ENCODE data around the gene RHOB.
A peak's percentile ranks its signal among the peaks of the same experiment; 100 is the strongest.

The RHOB gene

GRCh38 chr2:20446917-20447436 is at the start of gene RHOB:
RHOB (plus strand) TSS chr2:20447074; CDS start chr2:20447466, 392 bp downstream.
- H3K36me3 ChIP-seq (ENCODE audit: control insufficient read depth in 5 of 5, insufficient read depth in 5 of 5, low read length in 5 of 5): peaks cover 6 to 18% (median 16%) of the 10 kb centered on the region in 5 donors
- H3K4me1 ChIP-seq (ENCODE audit: control insufficient read depth in 5 of 5, insufficient read depth in 5 of 5, low read length in 5 of 5): peaks cover 8 to 61% (median 49%) of the 10 kb centered on the region in 5 donors
- H3K27me3 ChIP-seq (ENCODE audit: control insufficient read depth in 5 of 5, insufficient read depth in 4 of 5, low read length in 5 of 5): no peaks in the 10 kb centered on the region
- H3K4me3 ChIP-seq (ENCODE audit: low read depth in 1 of 5, low read length in 5 of 5): peak within 1 kb of the TSS; percentile 86 to 100 (median 99)
- H3K27ac ChIP-seq (ENCODE audit: low read depth, low read length): peak within 1 kb of the TSS; percentile 93
- H3K9me3 ChIP-seq (ENCODE audit: control insufficient read depth in 5 of 5, low read length in 5 of 5): no peaks in the 10 kb centered on the region
- H3K9ac ChIP-seq (ENCODE audit: low read length in 5 of 5): peak within 1 kb of the TSS; percentile 90 to 100 (median 97)

GRCh38 chr2:20397811-20398447 is 48.9 kb upstream of the RHOB start:
- no peak overlapping the region for H3K9ac ChIP-seq (ENCODE audit: low read length in 5 of 5)
- H3K27me3 ChIP-seq (ENCODE audit: control insufficient read depth in 5 of 5, insufficient read depth in 4 of 5, low read length in 5 of 5): no peaks in the 10 kb centered on the region
- H3K4me3 ChIP-seq (ENCODE audit: low read depth in 1 of 5, low read length in 5 of 5): no peak overlapping the region

GRCh38 chr2:20398956-20399567 is 47.8 kb upstream of the RHOB start:
- H3K4me1 ChIP-seq (ENCODE audit: control insufficient read depth in 5 of 5, insufficient read depth in 5 of 5, low read length in 5 of 5): peaks cover 0 to 13% (median 5%) of the 10 kb centered on the region in 5 donors
- no peak overlapping the region for H3K4me3 ChIP-seq (ENCODE audit: low read depth in 1 of 5, low read length in 5 of 5)
- no peak overlapping the region for H3K27ac ChIP-seq (ENCODE audit: low read depth, low read length)
- H3K36me3 ChIP-seq (ENCODE audit: control insufficient read depth in 5 of 5, insufficient read depth in 5 of 5, low read length in 5 of 5): no peaks in the 10 kb centered on the region
- H3K27me3 ChIP-seq (ENCODE audit: control insufficient read depth in 5 of 5, insufficient read depth in 4 of 5, low read length in 5 of 5): no peaks in the 10 kb centered on the region
- no peak overlapping the region for H3K9ac ChIP-seq (ENCODE audit: low read length in 5 of 5)
- no peaks in the 10 kb centered on the region for H3K9me3 ChIP-seq (ENCODE audit: control insufficient read depth in 5 of 5, low read length in 5 of 5)

More at GRCh38 chr2:20397811-20398447, 48.9 kb upstream of the RHOB start:
- no peak overlapping the region for H3K27ac ChIP-seq (ENCODE audit: low read depth, low read length)
- H3K4me1 ChIP-seq (ENCODE audit: control insufficient read depth in 5 of 5, insufficient read depth in 5 of 5, low read length in 5 of 5): peaks cover 0 to 13% (median 5%) of the 10 kb centered on the region in 5 donors
- H3K36me3 ChIP-seq (ENCODE audit: control insufficient read depth in 5 of 5, insufficient read depth in 5 of 5, low read length in 5 of 5): no peaks in the 10 kb centered on the region
- no peaks in the 10 kb centered on the region for H3K9me3 ChIP-seq (ENCODE audit: control insufficient read depth in 5 of 5, low read length in 5 of 5)

DNA sequence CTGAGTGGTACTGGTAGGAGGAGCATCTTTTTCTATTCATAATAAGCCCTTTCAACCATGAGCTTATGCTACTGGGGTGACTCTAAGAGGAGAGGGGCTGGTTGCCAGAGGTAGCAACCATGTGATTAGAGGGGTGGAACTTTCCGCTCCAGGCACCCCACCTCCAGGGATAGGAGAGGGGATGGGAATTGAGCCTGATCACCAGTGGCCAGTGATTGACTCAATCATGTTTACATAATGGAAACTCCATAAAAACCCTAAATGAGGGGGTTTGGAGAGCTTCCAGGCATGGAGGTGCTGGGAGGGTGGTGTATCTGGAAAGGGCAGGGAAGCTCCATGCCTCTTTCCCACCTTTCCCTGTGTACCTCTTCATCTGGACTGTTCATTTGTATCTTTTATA is 46.6 kb upstream of the RHOB start:
- Histone ChIP-seq H3K27me3 (ENCODE audit: control insufficient read depth in 5 of 5, insufficient read depth in 4 of 5, low read length in 5 of 5) (no peaks in the 10 kb centered on the region), H3K9me3 (ENCODE audit: control insufficient read depth in 5 of 5, low read length in 5 of 5) (no peaks in the 10 kb centered on the region), H3K36me3 (ENCODE audit: control insufficient read depth in 5 of 5, insufficient read depth in 5 of 5, low read length in 5 of 5) (no peaks in the 10 kb centered on the region), H3K27ac (ENCODE audit: low read depth, low read length) (no peak overlapping the region), H3K4me1 (ENCODE audit: control insufficient read depth in 5 of 5, insufficient read depth in 5 of 5, low read length in 5 of 5) (peaks cover 0 to 13% (median 5%) of the 10 kb centered on the region in 5 donors), H3K4me3 (ENCODE audit: low read depth in 1 of 5, low read length in 5 of 5) (no peak overlapping the region), H3K9ac (ENCODE audit: low read length in 5 of 5) (no peak overlapping the region)

- Histone ChIP-seq H3K27me3 (ENCODE audit: control insufficient read depth in 5 of 5, insufficient read depth in 4 of 5, low read length in 5 of 5) (no peaks in the 10 kb centered on the region), H3K4me3 (ENCODE audit: low read depth in 1 of 5, low read length in 5 of 5) (no peak overlapping the region), H3K4me1 (ENCODE audit: control insufficient read depth in 5 of 5, insufficient read depth in 5 of 5, low read length in 5 of 5) (peaks cover 0 to 13% (median 5%) of the 10 kb centered on the region in 5 donors), H3K9me3 (ENCODE audit: control insufficient read depth in 5 of 5, low read length in 5 of 5) (no peaks in the 10 kb centered on the region), H3K27ac (ENCODE audit: low read depth, low read length) (peak overlapping the region; percentile 27), H3K36me3 (ENCODE audit: control insufficient read depth in 5 of 5, insufficient read depth in 5 of 5, low read length in 5 of 5) (no peaks in the 10 kb centered on the region), H3K9ac (ENCODE audit: low read length in 5 of 5) (no peak overlapping the region)
Measured at GRCh38 chr2:20400787-20401488, 45.9 kb upstream of the RHOB start.

GRCh38 chr2:20401489-20401835 is 45.4 kb upstream of the RHOB start:
- Histone ChIP-seq H3K9me3 (ENCODE audit: control insufficient read depth in 5 of 5, low read length in 5 of 5) (no peaks in the 10 kb centered on the region), H3K9ac (ENCODE audit: low read length in 5 of 5) (peak overlapping the region in 1 of 5 donors; percentile 2), H3K27ac (ENCODE audit: low read depth, low read length) (peak overlapping the region; percentile 27), H3K4me3 (ENCODE audit: low read depth in 1 of 5, low read length in 5 of 5) (no peak overlapping the region), H3K27me3 (ENCODE audit: control insufficient read depth in 5 of 5, insufficient read depth in 4 of 5, low read length in 5 of 5) (no peaks in the 10 kb centered on the region), H3K4me1 (ENCODE audit: control insufficient read depth in 5 of 5, insufficient read depth in 5 of 5, low read length in 5 of 5) (peaks cover 0 to 13% (median 5%) of the 10 kb centered on the region in 5 donors), H3K36me3 (ENCODE audit: control insufficient read depth in 5 of 5, insufficient read depth in 5 of 5, low read length in 5 of 5) (no peaks in the 10 kb centered on the region)

- H3K27ac ChIP-seq (ENCODE audit: low read depth, low read length): no peak overlapping the region
Measured at GRCh38 chr2:20403774-20404312, 43.0 kb upstream of the RHOB start.

GRCh38 chr2:20404950-20405349 is 41.9 kb upstream of the RHOB start:
- H3K4me1 ChIP-seq (ENCODE audit: control insufficient read depth in 5 of 5, insufficient read depth in 5 of 5, low read length in 5 of 5): peaks cover 0 to 13% (median 5%) of the 10 kb centered on the region in 5 donors
- H3K27me3 ChIP-seq (ENCODE audit: control insufficient read depth in 5 of 5, insufficient read depth in 4 of 5, low read length in 5 of 5): no peaks in the 10 kb centered on the region
- H3K27ac ChIP-seq (ENCODE audit: low read depth, low read length): no peak overlapping the region
- H3K9ac ChIP-seq (ENCODE audit: low read length in 5 of 5): no peak overlapping the region
- no peaks in the 10 kb centered on the region for H3K36me3 ChIP-seq (ENCODE audit: control insufficient read depth in 5 of 5, insufficient read depth in 5 of 5, low read length in 5 of 5)
- no peak overlapping the region for H3K4me3 ChIP-seq (ENCODE audit: low read depth in 1 of 5, low read length in 5 of 5)
- H3K9me3 ChIP-seq (ENCODE audit: control insufficient read depth in 5 of 5, low read length in 5 of 5): peaks cover 0 to 7% (median 3%) of the 10 kb centered on the region in 5 donors

More at GRCh38 chr2:20403774-20404312, 43.0 kb upstream of the RHOB start:
- H3K4me1 ChIP-seq (ENCODE audit: control insufficient read depth in 5 of 5, insufficient read depth in 5 of 5, low read length in 5 of 5): peaks cover 0 to 13% (median 5%) of the 10 kb centered on the region in 5 donors
- no peaks in the 10 kb centered on the region for H3K36me3 ChIP-seq (ENCODE audit: control insufficient read depth in 5 of 5, insufficient read depth in 5 of 5, low read length in 5 of 5)
- H3K27me3 ChIP-seq (ENCODE audit: control insufficient read depth in 5 of 5, insufficient read depth in 4 of 5, low read length in 5 of 5): no peaks in the 10 kb centered on the region
- no peak overlapping the region for H3K4me3 ChIP-seq (ENCODE audit: low read depth in 1 of 5, low read length in 5 of 5)
- H3K9ac ChIP-seq (ENCODE audit: low read length in 5 of 5): no peak overlapping the region
- peaks cover 0 to 2% (median 2%) of the 10 kb centered on the region in 5 donors for H3K9me3 ChIP-seq (ENCODE audit: control insufficient read depth in 5 of 5, low read length in 5 of 5)

DNA sequence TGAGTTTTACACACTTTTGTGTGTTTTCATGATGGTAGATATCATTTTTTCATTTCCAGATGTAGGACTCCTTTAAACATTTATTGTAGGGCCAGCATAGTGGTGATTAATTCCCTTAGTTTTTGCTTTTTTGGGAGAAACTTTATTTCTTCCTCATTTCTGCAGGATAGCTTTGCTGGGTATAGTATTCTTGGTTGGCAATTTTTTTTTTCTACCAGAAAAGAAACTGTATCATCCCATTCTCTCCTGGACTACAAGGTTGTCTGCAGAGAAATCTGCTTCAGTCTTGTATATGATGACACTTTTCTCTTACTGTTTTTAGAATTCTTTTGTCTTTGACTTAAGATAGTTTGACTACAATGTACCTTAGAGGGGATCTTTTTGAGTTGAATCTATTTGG is 37.8 kb upstream of the RHOB start:
- H3K36me3 ChIP-seq (ENCODE audit: control insufficient read depth in 5 of 5, insufficient read depth in 5 of 5, low read length in 5 of 5): no peaks in the 10 kb centered on the region
- peaks cover 0 to 8% (median 5%) of the 10 kb centered on the region in 5 donors for H3K4me1 ChIP-seq (ENCODE audit: control insufficient read depth in 5 of 5, insufficient read depth in 5 of 5, low read length in 5 of 5)
- H3K4me3 ChIP-seq (ENCODE audit: low read depth in 1 of 5, low read length in 5 of 5): no peak overlapping the region
- H3K27me3 ChIP-seq (ENCODE audit: control insufficient read depth in 5 of 5, insufficient read depth in 4 of 5, low read length in 5 of 5): no peaks in the 10 kb centered on the region
- peaks cover 0 to 10% (median 7%) of the 10 kb centered on the region in 5 donors for H3K9me3 ChIP-seq (ENCODE audit: control insufficient read depth in 5 of 5, low read length in 5 of 5)
- H3K27ac ChIP-seq (ENCODE audit: low read depth, low read length): no peak overlapping the region
- no peak overlapping the region for H3K9ac ChIP-seq (ENCODE audit: low read length in 5 of 5)
